AG08396 (cell line): ENCODE measurements around the gene CDH13.

ENCODE experiments used
- DNase-seq: peaks from one replicate; pipeline ENCODE4 v3.0.0; 2012; ENCODE audit warnings: low spot score, mixed read lengths

CDH13 gene

DNA sequence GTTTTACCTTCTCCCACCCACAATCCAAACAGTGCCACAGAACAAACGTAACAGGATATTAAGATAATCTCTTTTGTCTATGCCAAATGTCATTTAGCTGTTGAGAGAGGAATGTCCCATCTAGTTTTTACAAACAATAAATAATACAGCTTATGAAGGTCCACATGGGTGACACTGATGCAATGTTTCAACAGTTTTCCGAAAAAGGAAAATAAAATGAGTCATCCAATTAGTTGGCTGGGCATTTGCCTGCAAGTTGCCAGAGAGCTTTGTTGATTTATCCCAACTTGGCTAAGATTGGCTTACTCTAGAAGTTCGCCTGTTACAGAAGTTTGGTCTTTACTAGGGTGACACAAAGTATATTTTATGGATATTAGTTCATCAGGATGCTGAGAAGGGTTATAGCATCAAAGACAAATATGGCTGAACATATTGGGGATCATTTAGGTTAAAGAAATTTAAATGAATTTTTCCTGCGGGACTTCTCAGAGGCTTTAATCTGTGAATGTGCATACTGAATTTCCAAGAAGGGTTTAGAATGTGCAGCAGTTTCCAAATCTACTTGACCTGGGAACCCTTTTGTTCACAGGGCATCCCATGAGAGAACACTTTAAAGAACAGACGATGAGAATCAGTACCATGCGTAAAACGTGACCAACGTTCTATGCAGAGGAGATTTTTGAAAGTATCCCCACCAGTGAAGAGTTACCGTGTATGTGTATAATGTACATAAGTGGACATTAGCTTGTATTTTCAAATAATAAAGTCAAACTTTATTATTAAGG is 73.1 kb downstream of the CDH13 start:
- DNase-seq: peak; percentile 58

DNA sequence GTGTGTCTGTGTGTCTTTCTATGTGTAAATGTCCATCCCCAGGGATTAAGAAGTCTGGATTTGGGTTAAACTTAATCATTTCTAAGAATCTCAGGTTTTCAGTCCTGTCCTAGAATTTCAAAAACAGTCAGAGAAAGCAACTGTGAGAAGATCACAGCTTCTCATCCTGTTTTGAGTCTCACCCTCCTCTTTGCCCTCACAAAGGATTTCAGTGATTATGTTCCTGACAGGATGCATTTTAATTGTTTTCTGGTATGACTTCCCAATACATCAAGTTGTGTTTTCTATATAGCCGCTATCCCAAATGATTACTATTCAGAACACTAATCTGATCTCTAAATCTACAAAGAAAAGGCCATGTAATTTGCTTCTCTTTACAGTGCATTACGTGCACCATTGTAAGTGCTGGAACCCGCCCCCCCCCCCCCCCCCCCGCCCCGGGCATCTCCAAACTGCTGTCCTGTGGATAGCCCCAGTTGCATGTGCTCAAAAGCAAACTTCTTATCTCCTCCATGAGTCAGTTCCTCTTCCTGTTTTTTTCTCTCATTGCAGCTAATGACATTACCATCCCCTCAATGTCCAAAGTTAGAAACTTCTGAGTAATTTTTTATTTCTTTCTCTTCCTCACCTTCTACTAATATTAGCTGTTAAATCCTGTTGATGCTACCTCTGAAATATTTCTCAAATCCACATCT is 73.9 kb downstream of the CDH13 start:
- DNase-seq: peak; percentile 14

DNA sequence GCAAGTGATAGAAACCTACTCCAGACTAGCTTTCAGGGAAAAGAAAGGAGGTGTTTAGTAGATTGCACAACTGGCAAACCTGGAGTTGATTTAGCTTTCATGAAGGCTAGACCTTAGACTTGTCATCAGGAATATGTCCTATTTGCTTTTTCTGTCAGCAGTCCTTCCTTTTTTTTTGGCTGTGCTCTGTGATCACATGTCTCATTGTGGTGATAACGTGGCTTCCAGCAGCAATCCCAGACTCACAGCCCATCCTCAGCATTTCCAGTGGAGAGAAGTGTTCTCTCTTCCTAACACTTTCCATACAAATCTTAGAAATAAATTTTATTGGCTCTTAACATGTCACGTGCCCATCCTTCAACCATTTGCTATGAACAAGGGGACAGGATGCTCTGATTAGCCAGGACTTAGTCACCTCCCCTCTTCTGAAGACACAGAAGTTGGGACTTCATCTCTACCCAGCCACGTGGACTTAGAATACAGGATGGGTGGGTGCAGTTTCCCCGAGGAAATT is 74.7 kb downstream of the CDH13 start:
- no peak for DNase-seq

DNA sequence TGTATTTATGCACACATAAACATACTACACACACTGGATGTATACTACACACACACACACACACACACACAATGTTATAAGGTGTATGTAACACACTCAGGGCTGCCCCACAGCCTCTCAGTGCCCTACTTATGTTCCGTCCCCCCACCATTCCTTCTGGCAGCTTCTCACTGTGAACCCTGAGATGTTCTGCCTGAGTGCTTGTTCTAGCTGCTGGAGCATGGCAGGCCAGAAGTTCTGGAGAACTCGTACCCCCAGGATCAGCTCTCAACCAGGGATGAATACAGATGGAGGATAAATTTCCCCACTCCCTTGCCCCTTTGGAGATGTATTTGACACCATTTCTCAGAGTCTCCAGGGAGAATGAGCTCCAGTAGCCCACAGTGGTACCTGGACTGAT is 76.4 kb downstream of the CDH13 start:
- no peak for DNase-seq

DNA sequence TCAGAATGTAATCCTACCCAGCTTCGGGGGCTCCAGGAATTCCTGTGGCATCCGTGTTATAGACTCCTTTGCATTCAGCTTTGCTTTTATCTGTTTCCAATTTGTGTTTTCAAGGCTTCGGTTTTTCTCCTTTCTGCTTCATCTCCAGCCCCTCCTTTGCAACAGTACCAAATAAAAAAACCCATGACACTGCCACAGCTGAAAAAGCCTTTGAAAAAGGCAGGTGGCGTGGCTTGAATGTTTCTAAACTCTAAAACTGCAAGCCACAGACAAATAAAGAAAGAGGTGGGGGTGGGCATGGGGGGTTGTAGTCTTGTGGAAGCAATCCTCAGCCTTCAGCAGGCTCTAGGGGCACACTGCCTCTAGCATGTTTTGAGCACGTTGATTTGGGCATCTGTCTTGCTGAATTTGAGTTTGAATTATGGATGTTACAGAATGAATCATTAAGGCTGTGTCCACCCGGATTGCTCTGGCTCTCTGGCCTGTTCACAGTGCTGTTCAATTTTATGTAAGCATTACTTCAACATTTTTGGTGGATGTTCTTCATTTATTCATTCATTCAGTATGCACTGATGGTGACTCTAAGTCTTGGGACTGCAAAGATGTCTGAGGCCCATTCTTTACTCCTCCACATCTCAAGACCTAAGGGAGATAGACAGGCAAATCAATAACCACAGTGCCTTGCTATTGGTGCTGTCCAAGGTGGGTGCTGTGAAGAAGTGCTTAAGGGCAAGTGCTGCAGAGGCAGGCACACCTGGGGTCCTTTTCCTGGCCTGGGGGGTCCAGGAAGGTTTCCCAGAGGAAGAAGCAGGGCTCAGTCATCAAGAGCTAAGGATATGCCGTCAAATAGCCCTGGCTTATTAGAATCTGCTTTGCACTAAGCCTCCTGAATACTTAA is 77.4 kb downstream of the CDH13 start:
- no peak for DNase-seq

GRCh38 chr16:82709987-82710386 is 83.2 kb downstream of the CDH13 start:
- no peak for DNase-seq

GRCh38 chr16:82713778-82714177 is 87.0 kb downstream of the CDH13 start:
- DNase-seq: no peak

GRCh38 chr16:82715160-82715559 is 88.4 kb downstream of the CDH13 start:
- DNase-seq: no peak

DNA sequence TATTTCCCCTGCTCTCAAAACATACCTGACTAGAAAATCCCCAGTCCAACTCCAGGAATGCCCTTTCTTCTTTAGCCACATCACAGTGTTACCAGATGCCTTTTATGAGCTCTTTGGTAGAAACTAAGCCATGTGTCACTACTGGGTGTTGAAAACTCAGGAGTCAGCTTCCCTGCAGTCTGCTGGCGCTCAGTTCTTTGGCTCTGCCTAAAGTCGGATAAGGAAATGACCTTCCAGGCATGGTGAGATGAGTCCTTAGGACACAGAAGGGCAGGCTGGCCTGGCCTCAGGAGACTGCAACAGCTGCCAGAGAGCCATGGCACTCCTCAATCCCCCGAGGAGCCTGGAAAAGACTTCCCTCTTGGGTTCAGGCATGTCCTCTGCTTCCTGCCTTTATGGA is 89.1 kb downstream of the CDH13 start:
- DNase-seq: no peak

GRCh38 chr16:82716361-82716855 is 89.6 kb downstream of the CDH13 start:
- DNase-seq: no peak

DNA sequence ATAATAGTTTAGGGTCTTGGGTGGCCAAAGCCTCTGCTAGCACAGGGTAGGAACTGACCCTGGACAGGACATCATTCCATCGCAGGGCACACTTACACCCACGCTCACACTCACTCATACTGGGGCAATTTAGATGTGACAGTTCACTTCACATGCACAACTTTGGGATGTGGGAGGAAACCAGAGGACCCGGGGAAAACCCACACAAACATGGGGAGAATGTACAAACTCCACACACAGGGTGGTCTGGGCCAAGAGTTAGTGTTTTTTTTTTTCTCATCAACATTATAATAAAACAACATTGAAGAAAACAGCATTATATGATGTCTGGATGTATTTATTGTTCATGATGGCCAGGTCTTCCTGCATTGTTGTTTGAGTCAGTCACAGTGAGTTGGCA is 93.6 kb downstream of the CDH13 start:
- DNase-seq: no peak

DNA sequence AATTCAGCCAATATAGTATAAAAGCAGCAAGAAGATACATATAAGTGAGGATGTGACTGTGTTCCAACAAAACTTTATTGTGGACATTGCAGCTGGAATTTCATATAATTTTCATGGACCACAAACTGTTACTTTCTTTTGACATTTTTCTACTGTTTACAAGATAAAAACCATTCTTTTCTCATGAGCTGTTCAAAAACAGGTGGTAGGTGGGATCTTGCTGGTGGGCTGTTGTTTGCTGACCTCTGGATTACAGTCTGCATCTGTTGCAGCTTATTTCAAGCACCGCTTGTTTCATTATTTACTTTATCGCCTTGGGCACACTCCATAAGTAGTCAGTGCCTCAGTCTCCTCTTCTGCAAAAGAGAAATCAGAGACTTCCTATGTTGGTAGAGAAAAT is 99.5 kb downstream of the CDH13 start:
- no peak for DNase-seq

GRCh38 chr16:82728901-82729300 is 102.1 kb downstream of the CDH13 start:
- DNase-seq: no peak

DNA sequence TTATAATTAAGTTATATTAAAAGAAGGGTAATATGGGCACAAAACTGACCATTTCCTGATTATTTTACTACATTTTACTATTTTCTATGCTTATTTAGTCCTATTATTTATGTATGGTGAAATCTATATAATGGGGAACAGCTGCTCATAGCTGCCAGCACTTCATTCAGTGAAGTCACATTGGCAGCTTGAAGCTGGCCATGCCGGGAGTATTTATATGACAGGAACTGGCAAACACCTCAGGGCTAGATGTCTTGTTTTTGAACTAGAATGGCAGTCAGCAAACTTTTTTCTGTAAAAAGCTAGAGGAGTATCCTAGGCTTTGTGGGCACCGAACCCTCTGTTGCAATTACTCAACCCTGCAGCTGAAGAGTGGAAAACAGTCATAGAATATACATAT is 104.1 kb downstream of the CDH13 start:
- no peak for DNase-seq

DNA sequence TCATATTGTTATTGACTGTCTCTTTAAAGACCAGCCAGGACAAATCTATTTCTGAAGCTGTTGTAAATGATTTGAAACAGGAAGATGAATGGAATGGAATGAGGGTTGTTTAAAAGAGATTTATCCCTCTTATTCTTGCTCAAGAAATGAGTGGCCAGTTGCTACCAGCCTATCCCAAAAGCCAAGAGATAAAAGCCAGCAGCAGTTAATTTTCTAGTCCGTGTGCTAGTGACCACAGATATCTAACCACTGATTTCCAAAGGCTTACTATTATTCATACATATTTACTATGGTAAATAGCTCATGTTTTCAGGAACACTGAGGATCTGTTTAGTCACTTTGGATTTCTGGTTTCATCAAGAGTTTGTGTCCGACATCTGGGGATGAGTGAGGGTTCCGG is 105.7 kb downstream of the CDH13 start:
- DNase-seq: no peak

DNA sequence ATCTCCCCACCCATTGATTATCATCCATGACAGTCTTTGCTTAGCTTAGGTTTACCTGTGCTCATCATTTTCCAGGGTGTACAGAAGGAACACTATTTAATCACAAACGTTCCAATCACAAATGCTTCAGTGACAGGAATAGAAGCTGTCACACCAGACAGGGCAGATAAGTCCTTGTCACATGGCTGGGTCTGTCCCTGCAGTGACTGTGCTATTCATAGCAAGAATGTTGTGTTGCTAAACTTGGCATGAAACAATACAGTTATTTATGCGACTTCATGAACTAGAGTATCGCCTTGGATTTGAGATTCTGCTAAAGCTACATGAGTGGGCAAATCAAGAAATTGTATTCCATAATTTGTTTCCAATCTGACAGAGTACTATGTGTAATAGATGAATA is 108.4 kb downstream of the CDH13 start:
- DNase-seq: no peak

DNA sequence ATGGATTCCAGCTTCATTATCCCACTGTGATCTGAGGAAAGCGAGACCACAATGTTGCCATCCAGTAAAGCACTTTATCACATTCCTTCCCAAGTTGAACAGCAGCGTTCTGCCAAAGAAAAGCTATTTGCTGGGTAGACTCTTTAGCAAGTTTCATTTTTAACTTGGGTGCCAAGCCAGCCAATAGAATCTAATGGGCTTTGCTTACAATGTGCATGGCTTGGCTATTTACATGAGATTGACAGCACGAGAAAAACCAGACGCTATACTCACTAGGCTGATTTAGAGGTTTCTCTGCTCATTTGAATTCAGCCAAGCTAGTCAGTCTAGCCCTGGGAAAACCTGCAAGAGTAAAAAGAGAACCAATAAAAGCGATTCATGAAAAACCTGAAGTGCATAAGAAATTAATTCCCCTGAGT is 108.9 kb downstream of the CDH13 start:
- no peak for DNase-seq

GRCh38 chr16:82736224-82736623 is 109.5 kb downstream of the CDH13 start:
- no peak for DNase-seq

- DNase-seq: no peak
These were observed 111.9 kb downstream of the CDH13 start for GRCh38 chr16:82738699-82739098.

- no peak for DNase-seq
These were observed 114.4 kb downstream of the CDH13 start for GRCh38 chr16:82741073-82741615.

DNA sequence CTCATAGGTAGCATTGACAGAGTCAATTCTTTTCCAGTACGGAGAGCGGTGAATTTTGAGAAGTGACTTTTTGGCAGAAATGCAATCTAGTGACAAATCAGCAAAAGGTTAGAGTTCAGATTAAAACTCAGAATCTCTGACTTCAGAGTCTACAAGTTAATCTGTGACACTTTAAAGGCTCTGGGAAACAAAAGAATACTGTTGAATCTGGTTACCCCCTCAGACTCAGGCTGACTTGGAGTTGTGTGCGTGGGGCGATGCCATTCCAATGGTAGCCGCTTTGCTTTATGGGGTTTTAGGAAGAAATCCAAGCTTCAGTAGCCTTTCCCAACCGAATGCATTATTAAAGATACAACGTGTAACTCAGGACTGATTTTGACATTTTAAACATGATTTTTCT is 118.2 kb downstream of the CDH13 start:
- no peak for DNase-seq

- DNase-seq: peak; percentile 40
These were observed 121.3 kb downstream of the CDH13 start for GRCh38 chr16:82748026-82748425.
